ENCODE measurements around the gene SCN7A.
"Not testable (repeated sequence)": the region's sequence is repeated elsewhere in the genome, so short reads cannot be mapped to it uniquely, and the experiment has no call there.

Gene SCN7A

GRCh38 chr2:166494140-166494624, at the start of gene SCN7A:
Gene SCN7A (minus strand): TSS chr2:166494249. CDS start chr2:166477696, 16,553 bp downstream.
- DNase-seq, result no peak

DNA sequence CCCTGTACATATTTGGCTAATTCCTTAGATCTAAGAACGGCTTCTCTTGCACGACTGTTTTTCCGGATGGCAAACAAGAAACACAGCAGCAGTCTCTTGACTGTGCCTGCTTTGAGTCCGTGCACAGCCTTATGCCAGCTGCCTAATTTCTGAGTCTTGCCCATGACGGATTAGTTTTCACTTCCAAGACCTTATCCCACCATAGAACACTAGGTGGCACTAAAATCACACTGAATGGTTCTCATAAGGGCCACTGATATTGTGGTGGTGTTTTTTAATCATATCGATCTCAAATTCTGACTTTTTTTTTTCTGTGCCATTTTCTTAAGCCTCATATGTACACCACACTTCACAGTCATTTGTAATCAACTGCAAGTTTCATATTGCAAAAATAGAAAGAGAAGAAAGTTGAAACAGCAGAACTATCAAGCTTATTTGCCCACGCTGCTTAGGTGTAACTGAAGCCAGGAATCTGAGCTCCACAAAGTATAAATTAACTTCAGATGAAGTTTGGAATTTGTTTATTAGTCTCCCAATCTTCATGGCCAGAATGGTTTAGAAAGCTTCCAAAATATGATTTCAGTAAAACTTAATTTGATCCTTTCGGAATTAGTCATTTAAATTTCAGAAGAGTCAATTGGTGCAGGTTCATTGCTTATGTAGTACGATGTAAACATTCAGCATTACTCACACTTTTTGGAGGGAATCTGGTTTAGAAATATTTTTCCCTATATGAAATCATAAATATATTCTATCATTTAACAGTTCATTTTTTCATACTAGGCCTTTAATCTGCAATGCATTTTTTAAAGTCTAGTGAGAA, 45.5 kb upstream of the SCN7A start:
- peak; percentile 50 for DNase-seq

DNA sequence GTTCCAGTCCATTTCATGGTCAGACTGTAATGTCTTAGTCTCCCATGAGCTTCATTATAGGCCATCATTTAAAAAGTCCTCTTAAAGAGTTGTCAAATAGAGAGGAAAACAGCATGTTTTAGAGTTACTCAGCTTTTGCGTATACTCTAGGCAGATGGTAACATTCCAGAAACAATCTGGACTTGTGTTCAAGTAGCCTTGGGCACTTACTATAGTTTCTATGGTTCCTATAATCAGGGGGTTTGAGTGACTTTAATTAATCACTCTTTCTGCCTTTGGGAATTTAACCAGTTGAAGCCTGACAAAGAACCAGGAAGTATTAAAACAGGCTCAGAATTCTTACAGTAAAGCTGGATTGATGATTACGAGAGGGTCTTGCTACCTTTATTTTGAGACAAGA, 42.1 kb upstream of the SCN7A start:
- no peak for DNase-seq

- DNase-seq, result no peak
Measured at GRCh38 chr2:166521155-166521554, 27.1 kb upstream of the SCN7A start.

DNA sequence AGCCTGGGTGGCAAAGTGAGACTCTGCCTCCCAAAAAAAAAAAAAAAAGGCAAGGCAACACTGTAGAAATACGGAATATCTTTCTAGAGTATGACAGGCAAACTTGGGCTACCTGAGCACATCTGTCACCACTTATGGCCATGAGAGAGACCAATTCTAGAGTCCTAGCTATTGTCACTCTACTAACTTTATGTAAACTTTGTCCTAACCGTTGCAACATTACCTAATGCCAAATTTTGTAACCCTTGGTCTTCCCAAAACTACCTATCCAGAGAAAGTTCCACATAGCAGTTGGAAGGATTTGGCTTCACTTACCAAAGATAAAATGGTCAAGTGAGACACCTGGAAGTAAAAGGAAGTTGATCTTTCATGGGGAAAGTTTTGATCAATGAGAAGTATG, 26.6 kb upstream of the SCN7A start:
- DNase-seq, result no peak

DNA sequence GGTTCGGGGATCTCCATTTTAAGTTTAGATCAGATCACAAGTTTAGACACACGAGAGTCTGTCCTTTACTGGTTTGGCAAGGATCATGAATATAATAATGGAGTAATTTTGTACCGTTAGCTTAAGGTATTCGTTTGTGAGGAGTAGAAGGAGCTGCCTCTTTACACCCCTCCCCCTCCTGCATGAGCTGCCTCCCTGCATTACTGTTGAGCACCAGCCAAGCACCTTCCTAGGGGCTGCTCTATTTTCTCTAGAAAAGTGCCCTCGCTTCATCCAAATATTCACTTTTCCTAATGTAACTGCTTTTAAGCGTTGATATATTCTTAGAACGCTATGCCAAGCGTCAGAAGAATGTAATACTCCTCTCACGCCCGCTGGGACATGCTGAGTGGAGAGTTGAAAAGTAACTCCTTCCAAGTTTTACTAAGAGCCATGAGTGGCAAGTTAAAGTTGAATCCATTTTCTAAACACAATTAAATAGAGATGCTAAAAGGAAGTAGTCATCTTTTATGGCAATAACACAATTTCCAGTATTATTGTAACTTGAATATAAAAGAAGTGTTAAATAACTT, 25.4 kb upstream of the SCN7A start:
- DNase-seq, result no peak

DNA sequence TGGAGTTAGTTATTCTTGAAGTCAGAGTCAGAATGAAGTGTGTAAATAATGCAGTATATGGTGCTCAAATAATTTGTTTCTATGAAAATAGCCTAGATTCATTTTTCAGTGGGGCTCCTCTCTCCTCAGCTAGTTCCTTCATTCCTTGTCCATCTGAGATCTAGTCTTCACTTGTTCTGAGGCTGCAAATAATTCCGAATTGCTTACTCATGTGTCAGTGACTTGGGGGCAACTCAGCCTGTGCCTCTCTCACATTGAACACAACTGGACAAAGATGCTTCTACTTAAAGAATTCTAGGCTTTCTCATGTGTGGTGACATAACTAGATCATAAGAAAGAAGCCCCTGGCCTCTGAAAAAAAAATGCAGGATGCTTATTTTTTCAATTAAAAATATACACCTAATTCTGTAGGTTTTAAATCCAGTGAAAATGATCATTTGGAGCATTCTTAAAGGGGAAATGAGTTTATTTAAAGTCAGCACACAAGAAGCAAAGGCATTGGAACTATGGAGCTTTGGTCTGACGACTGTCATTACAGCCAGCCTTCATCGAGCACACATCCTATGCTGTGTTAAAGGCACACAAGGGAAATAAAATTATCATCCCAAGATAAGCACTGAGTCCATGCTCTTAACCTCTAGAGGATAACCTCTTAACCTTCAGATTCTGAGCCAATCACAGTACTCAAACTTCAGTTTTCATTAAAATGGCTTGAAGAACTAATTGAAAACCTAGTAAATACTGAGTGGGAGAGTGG, 24.8 kb upstream of the SCN7A start:
- no peak for DNase-seq

DNA sequence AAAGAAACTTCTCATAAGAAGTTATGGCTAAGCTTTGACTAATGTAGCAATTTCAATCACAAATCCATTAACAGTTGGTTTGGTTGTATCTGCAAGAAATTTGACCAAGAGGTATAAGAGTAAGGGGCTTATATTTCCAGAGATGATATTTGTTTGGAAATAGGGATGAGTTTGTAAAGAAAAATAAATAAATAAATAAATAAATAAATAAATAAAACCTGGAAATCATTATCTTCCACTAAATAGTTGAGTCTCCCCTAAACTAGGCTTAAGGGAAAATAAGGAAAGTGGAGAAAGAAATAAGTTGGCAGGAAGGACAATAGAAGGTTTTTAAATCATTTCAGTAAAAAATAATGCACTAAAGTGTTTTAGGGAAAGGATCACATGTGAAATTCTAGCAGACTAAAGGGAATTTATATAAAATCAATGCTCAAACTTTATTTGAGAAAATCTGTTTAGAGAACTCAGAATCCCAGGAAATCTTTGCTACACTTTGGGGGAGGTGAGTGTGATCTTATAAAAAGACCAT, 23.5 kb upstream of the SCN7A start:
- no peak for DNase-seq

DNA sequence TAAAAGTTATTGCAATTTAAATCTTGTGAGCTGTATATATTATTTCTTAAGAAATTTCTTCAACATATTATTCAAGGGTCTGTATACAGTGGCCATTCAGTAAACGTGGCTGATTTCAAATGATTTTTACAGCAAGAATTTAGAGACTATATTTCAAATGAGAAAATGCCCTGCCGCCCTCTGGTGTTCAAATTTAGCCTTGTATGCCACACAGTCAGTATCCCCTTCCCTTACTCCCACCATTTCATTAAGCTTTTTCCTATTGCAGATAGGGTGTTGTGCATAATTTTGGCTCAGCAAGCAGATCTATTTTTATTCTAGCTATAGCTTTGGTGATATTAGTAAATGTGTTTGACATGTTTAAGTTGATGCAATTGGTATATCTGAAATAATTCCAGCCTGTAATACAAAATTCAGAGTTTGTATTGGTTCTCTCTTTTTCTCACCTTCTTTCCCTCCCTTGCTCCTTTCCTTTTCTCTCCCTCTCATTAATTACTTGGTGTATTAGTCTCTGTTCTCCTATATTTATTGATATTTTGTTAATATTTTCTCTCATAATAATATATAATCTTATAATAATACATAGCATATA, 22.8 kb upstream of the SCN7A start:
- no peak for DNase-seq

DNA sequence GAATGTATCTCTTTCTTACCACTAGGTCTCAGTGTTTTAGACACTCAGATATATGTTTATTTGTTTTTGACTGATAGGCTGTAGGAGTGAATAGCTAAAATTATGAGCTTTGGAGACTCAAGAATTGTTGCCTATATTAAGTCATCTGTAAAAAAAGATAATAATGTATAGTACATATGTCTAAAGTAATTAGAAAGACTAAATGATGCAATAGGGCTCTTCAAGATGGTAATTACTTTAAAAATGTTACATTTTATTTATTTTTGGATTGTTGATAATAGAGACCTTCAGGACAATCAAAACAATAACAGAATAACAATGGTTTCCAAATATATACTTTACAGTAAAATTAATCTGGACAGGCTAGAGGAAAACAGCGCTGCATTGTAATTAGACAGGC, 19.9 kb upstream of the SCN7A start:
- no peak for DNase-seq

- no peak for DNase-seq
Measured at GRCh38 chr2:166499281-166499680, 5.2 kb upstream of the SCN7A start.

DNA sequence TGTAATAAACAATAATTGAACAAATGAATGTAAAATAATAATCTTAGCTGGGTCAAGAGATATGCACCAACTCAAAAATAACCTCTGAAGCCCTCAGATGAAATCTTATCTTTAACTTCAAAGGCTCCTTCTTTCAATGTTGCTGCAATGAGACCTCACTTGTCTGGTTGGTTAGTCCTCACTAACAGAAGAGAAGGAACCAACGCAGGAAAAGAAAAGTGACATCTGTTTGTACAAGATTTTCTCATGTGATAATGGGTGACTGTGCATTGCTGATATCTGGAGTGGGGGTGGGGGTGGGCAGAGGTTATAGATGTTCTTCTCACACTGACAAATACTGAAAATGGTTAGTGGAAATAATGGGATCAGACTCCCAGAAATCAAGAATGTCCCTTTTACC, 2.6 kb downstream of the SCN7A start:
- DNase-seq, result no peak

- DNase-seq, result no peak
Measured at GRCh38 chr2:166487171-166487570, 6.9 kb downstream of the SCN7A start.

DNA sequence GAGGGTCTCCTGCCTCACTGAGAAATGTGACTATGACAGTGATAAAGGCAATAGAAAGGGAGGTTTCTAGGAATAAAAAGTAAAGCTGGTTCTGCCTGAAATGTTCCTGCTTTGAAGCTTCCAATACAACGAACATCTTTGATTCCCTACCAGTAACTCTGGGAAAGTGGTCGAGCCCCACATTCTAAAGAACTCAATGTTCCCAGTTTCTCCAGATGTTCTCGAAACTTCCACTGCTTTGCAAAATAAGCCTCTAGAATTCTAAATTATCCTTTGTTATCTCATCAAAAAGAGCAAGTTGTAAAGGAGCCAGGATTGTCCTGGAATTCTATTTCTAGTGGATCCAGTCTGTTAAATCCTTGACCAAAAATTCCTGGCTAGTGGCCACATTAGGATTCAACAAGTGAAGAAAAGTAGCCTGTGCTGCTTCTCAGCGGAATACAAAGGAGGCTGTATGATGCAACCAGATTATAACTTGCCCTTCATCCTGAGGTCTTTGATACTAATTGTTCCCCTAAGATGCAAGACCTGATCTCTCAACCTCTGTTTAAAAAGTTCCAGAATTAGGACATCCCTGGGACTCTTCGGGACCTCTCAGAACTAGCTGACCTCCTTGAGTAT, 8.4 kb downstream of the SCN7A start:
- DNase-seq, result no peak

- DNase-seq, result no peak
Measured at GRCh38 chr2:166472332-166472731, 21.7 kb downstream of the SCN7A start.

DNA sequence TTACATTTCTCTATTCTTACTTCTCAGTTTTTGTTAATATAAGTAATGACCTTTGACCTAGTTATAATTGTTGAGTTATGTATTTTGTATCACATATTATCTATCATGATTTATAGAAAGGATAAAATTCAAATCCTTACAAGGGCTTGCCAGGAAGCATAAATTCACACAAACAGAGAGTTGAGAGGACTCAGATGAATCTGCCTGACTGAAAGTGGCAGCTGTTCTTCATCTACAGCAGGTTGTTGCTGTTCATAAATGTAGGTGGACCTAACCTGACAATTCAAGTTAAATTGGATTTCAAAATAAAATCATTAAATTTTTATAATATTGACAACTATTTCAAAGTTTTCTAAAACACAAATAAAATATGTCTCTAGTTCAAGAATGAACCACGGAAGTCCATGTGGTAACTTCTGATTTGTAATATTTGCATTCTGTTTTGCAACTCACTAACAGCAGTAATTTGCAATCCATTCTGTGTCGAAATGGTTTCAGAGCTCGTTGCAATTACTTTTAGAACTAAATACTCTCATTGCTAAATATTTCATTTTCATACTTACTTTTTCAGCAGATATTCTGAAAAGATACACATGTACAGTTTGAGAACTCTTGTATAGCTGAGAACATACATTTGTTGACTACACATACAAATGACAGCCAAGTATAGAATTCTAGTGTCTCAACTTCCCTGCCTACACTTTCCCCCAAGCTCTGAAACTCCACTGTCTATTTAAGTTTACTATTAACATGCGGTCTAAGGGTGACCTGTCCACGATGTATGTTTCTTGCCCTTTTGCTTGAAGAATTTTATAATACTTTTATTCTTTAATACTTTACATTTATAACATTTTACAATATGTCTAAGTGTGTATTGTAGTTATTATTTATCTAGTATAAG, 25.7 kb downstream of the SCN7A start:
- no peak for DNase-seq

DNA sequence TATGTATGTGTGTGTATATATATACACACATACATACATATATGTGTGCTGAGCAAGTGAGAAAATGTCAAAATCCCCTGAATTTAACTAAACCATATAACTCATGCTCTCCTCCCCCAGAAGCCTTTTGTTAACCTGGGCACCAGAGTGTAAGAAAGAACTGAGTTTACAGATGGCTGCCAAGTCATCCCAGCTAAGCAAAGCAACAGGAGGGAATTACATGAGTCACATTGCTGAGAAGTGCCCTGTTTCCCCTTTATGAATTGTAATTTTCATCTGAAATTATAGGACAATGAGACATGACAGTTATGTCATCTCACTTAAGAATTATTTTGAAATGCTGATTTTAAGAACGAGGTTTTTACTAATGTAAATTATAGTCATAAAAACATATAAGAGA, 29.9 kb downstream of the SCN7A start:
- no peak for DNase-seq

DNA sequence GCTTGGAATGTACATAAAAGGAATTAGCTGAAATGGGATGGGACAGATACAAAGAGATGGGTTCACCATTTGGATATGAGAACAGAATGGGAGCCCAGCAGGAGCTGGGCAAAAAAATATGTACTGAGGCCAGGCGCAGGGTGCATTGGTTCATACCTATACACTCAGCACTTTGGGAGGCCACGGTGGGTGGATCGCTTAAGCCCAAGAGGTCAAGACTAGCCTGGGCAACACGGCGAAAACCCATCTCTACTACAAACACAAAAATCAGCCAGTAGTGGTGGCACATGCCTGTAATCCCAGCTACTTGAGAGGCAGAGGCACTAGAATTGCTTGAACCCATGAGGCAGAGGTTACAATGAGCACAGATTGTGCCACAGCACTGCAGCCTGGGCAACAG, 30.4 kb downstream of the SCN7A start:
- DNase-seq, result no peak

DNA sequence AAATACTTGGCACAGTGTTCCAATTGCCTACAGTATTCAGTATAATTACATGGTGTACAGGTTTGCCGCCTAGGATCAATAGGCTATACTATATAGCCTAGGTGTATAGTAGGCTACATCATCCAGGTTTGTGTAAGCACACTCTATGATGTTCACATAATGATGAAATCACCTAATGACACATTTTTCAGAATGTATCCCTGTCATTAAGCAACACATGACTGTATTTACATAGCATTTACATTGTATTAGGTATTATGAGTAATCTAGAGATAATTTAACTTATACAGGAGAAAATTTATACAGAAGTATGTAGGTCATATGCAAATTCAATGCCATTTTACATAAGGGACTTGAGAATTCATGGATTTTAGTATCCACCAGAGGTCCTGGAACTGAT, 35.4 kb downstream of the SCN7A start:
- no peak for DNase-seq

GRCh38 chr2:166455823-166456222, 38.2 kb downstream of the SCN7A start:
- not testable (repeated sequence) for DNase-seq

DNA sequence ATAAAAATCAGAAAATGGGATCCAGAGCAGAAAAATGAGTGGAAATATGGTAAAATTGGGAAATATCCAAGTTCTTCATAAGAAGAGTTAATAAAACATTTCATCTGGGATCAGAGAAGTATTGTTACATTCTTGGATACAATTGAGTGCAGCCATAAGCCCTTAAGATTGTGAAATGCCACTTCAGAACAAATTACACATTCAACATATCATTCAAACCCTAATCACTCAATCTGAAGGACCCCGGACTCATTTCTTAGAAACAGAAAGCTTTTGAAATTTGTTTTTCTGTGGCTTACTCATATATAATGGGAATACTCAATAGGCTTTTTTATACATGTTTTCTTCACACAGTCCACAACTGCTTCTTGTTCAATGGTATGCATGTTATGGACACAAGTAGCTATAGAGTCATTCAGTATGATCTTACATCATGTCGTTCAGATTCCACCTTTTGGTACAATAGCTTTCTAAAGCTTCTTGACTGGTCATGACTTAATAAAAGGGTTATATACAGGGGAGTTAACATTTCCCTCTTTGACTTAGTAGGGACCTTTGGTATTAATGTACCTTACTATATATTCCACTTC, 39.9 kb downstream of the SCN7A start:
- no peak for DNase-seq

All from CD4-positive, alpha-beta T cell treated with Interleukin-17A for 1 hour (primary cell).